ENCODE results near the gene ZBTB49.

Gene ZBTB49

GRCh38 chr4:4269331-4269731 lies 20.7 kb upstream of the ZBTB49 start:
- TF ChIP-seq CTCF (conservative IDR thresholded peaks at IDR 0.05): no peak
- H3K27ac ChIP-seq: no peak overlapping the region

- no peak overlapping the region for H3K27ac ChIP-seq
- no peak for TF ChIP-seq CTCF (conservative IDR thresholded peaks at IDR 0.05)
These were observed 20.2 kb upstream of the ZBTB49 start for GRCh38 chr4:4269856-4270255.

- H3K27ac ChIP-seq: no peak overlapping the region
- TF ChIP-seq CTCF (conservative IDR thresholded peaks at IDR 0.05): no peak
These were observed 19.5 kb upstream of the ZBTB49 start for GRCh38 chr4:4270529-4270928.

GRCh38 chr4:4271912-4272311 lies 18.1 kb upstream of the ZBTB49 start:
- H3K27ac ChIP-seq: no peak overlapping the region
- TF ChIP-seq CTCF (conservative IDR thresholded peaks at IDR 0.05): no peak

- TF ChIP-seq CTCF (conservative IDR thresholded peaks at IDR 0.05): no peak
- H3K27ac ChIP-seq: no peak overlapping the region
These were observed 15.8 kb upstream of the ZBTB49 start for GRCh38 chr4:4274226-4274625.

- TF ChIP-seq CTCF (conservative IDR thresholded peaks at IDR 0.05): no peak
These were observed 12.5 kb upstream of the ZBTB49 start for GRCh38 chr4:4277531-4277930.

GRCh38 chr4:4281787-4282186 lies 8.3 kb upstream of the ZBTB49 start:
- H3K27ac ChIP-seq: no peak overlapping the region
- TF ChIP-seq CTCF (conservative IDR thresholded peaks at IDR 0.05): no peak

More at GRCh38 chr4:4277531-4277930, 12.5 kb upstream of the ZBTB49 start:
- H3K27ac ChIP-seq: no peak overlapping the region

Measured in VCaP (cell line).